ENCODE measurements around the gene RNF222. TPM values are rescaled to one million over a fixed set of nuclear protein-coding genes. Genes with fewer than 3 reads are reported as not detected.
A peak's percentile ranks its signal among the peaks of the same experiment; 100 is the strongest.

RNF222 gene
- total RNA-seq, 1 experiment from 2014 or later = not detected

GRCh38 chr17:8384801-8385378 is 12.7 kb downstream of the RNF222 start:
- H3K9me3 ChIP-seq = no peaks in the 10 kb centered on the region
- POLR2A ChIA-PET = interaction anchor here (0.7 kb wide), 1 partner anchor 52 kb away, joined by 3 read pairs; no protein-coding TSS in a partner anchor
- peak; percentile 48 to 74 for DNase-seq

DNA sequence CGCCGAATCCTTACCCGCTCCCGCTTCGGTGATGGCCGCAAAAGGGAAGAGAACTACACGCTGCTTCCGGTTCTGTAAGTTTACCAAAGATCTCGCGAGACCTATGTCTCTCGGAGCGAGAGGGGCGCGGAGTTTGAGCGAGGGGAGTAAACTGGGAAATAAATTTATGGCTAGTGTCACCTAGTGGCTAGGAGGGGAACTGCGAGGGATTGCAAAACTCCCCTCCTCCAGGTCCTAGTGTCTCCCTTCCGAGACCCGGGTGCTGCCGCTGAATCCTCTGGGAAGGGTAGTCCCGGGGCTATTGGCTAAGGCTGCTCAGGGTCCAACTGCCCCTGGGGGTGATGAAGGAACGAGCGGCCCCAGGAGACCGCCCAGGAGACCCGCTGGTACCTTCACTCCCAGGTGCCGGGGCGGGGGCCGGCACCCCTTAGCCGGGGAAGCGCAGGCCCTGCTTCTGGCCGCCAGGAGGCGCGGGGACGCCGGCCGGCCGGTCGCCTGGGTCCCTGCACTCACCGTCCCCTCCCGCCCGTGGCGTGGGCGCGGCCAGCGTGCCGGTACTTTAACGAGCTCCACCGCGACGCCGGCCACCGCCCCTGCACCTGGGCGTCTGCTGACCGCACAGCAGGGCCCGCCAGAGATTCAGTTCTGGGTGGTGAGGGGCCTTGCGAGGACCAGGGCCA is 14.3 kb downstream of the RNF222 start, which contains the start of gene RPL26:
Gene RPL26 (minus strand): TSS at position 51 of the 680 bp plus-strand sequence. CDS start 883 bp downstream, outside the sequence.
- peaks cover 48% of the 10 kb centered on the region for H3K36me3 Mint-ChIP-seq (ENCODE audit: insufficient read depth, unreplicated experiment)
- H3K27ac Mint-ChIP-seq (ENCODE audit: unreplicated experiment) = peak within 1 kb of the TSS; percentile 97
- Histone ChIP-seq H3K4me1 (peaks cover 12% of the 10 kb centered on the region), H3K27me3 (replicated peaks; ENCODE audit: control insufficient read depth, insufficient read depth, low read length) (no peaks in the 10 kb centered on the region), H3K4me3 (ENCODE audit: low read depth, low read length) (peak within 1 kb of the TSS; percentile 74), H3K9me3 (no peaks in the 10 kb centered on the region), H3K36me3 (ENCODE audit: control insufficient read depth, insufficient read depth, low read length) (no peaks in the 10 kb centered on the region; the same call in 1 of the 2 replicates)
- no peaks in the 10 kb centered on the region for H3K27me3 Mint-ChIP-seq (ENCODE audit: insufficient read depth, unreplicated experiment)
- ChIA-PET POLR2A (interaction anchor here (0.7 to 1.2 kb wide), 8 partner anchors 13 to 248 kb away, joined by 3 to 6 read pairs (median 3); partner anchors contain the start of genes MYH10, NDEL1 and RANGRF), CTCF (interaction anchor here (0.6 to 1.2 kb wide), 12 partner anchors 8 to 403 kb away, joined by 3 to 13 read pairs (median 4); partner anchors contain the start of genes NDEL1, RNF222 and SLC25A35)
- peak; percentile 90 to 94 for DNase-seq
- TF ChIP-seq CTCF (IDR thresholded peaks at IDR 0.05; ENCODE audit: insufficient read depth in 1 of 2, low read depth in 1 of 2, low read length in 1 of 2, severe bottlenecking in 1 of 2, unreplicated experiment in 1 of 2) = peak; percentile 72 to 87
- intact Hi-C loops (cut with micrococcal nuclease; ENCODE audit: unreplicated experiment) = no loop called here
- H3K9me3 Mint-ChIP-seq (ENCODE audit: unreplicated experiment) = no peaks in the 10 kb centered on the region
- no peaks in the 10 kb centered on the region for H3K4me1 Mint-ChIP-seq (ENCODE audit: low read depth, unreplicated experiment)
- H3K4me3 Mint-ChIP-seq (ENCODE audit: unreplicated experiment) = peak within 1 kb of the TSS; percentile 91
- no TSS peak for BruUV-seq (replicated peaks)

More at GRCh38 chr17:8384801-8385378, 12.7 kb downstream of the RNF222 start:
- H3K4me3 Mint-ChIP-seq (ENCODE audit: unreplicated experiment) = peak overlapping the region; percentile 91
- H3K36me3 Mint-ChIP-seq (ENCODE audit: insufficient read depth, unreplicated experiment) = peaks cover 32% of the 10 kb centered on the region
- H3K27me3 Mint-ChIP-seq (ENCODE audit: insufficient read depth, unreplicated experiment) = no peaks in the 10 kb centered on the region
- no peaks in the 10 kb centered on the region for H3K9me3 Mint-ChIP-seq (ENCODE audit: unreplicated experiment)
- intact Hi-C loops (cut with micrococcal nuclease; ENCODE audit: unreplicated experiment) = no loop called here
- peaks cover 12% of the 10 kb centered on the region for H3K4me1 ChIP-seq
- no TSS peak for BruUV-seq (replicated peaks)
- H3K4me3 ChIP-seq (ENCODE audit: low read depth, low read length) = no peak overlapping the region
- H3K4me1 Mint-ChIP-seq (ENCODE audit: low read depth, unreplicated experiment) = no peaks in the 10 kb centered on the region
- no peaks in the 10 kb centered on the region for H3K27me3 ChIP-seq (replicated peaks; ENCODE audit: control insufficient read depth, insufficient read depth, low read length)
- CTCF ChIA-PET = no interaction called here
- no peak for TF ChIP-seq CTCF (IDR thresholded peaks at IDR 0.05; ENCODE audit: insufficient read depth in 1 of 2, low read depth in 1 of 2, low read length in 1 of 2, severe bottlenecking in 1 of 2, unreplicated experiment in 1 of 2)
- no peaks in the 10 kb centered on the region; the same call in 1 of the 2 replicates for H3K36me3 ChIP-seq (ENCODE audit: control insufficient read depth, insufficient read depth, low read length)
- peak overlapping the region; percentile 97 for H3K27ac Mint-ChIP-seq (ENCODE audit: unreplicated experiment)

GRCh38 chr17:8382880-8383142 is 14.8 kb downstream of the RNF222 start:
- no peaks in the 10 kb centered on the region for H3K9me3 Mint-ChIP-seq (ENCODE audit: unreplicated experiment)
- no TSS peak for BruUV-seq (replicated peaks)
- ChIA-PET CTCF (no interaction called here), POLR2A (interaction anchor here (0.6 kb wide), 1 partner anchor 133 kb away, joined by 3 read pairs; no protein-coding TSS in a partner anchor)
- Histone ChIP-seq H3K27me3 (replicated peaks; ENCODE audit: control insufficient read depth, insufficient read depth, low read length) (no peaks in the 10 kb centered on the region), H3K9me3 (no peaks in the 10 kb centered on the region), H3K36me3 (ENCODE audit: control insufficient read depth, insufficient read depth, low read length) (no peaks in the 10 kb centered on the region; the same call in 1 of the 2 replicates), H3K4me1 (peaks cover 12% of the 10 kb centered on the region), H3K4me3 (ENCODE audit: low read depth, low read length) (peak overlapping the region; percentile 74)
- peak overlapping the region; percentile 91 for H3K4me3 Mint-ChIP-seq (ENCODE audit: unreplicated experiment)
- peaks cover 52% of the 10 kb centered on the region for H3K36me3 Mint-ChIP-seq (ENCODE audit: insufficient read depth, unreplicated experiment)
- no peak for TF ChIP-seq CTCF (IDR thresholded peaks at IDR 0.05; ENCODE audit: insufficient read depth in 1 of 2, low read depth in 1 of 2, low read length in 1 of 2, severe bottlenecking in 1 of 2, unreplicated experiment in 1 of 2)
- DNase-seq = no peak
- H3K27ac Mint-ChIP-seq (ENCODE audit: unreplicated experiment) = peak overlapping the region; percentile 97
- intact Hi-C loops (cut with micrococcal nuclease; ENCODE audit: unreplicated experiment) = no loop called here
- H3K4me1 Mint-ChIP-seq (ENCODE audit: low read depth, unreplicated experiment) = no peaks in the 10 kb centered on the region
- H3K27me3 Mint-ChIP-seq (ENCODE audit: insufficient read depth, unreplicated experiment) = no peaks in the 10 kb centered on the region
